SJSA1 (cell line): ENCODE measurements around the gene ARPC5L. TPM values are rescaled to one million over a fixed set of nuclear protein-coding genes. Genes with fewer than 3 reads are reported as not detected.
A peak's percentile ranks its signal among the peaks of the same experiment; 100 is the strongest.

Experiments
- DNase-seq, 2 experiments: peaks; one replicate each; pipeline ENCODE4 v3.0.0-alpha.2; 2015 to 2020; ENCODE audit warnings: low spot score in 2 of 2, low read depth in 1 of 2
- H3K27ac ChIP-seq: fragments of 250-450 bp; sonication (Bioruptor Pico); 2 replicates; pipeline ENCODE4 v1.5.1; 2020; ENCODE audit warnings: mild to moderate bottlenecking, moderate library complexity
- H3K27me3 ChIP-seq: fragments of 250-450 bp; sonication (Bioruptor Pico); replicated peaks from 2 replicates; pipeline ENCODE4 v1.5.1; 2020; ENCODE audit warnings: mild to moderate bottlenecking, moderate library complexity
- H3K36me3 ChIP-seq: fragments of 250-450 bp; sonication (Bioruptor Pico); 2 replicates; pipeline ENCODE4 v1.5.1; 2020; ENCODE audit warnings: mild to moderate bottlenecking
- H3K4me1 ChIP-seq: fragments of 250-450 bp; sonication (Bioruptor Pico); replicated peaks from 2 replicates; pipeline ENCODE4 v1.6.1; 2021; ENCODE audit warnings: mild to moderate bottlenecking
- H3K4me3 ChIP-seq: fragments of 250-450 bp; sonication (Bioruptor Pico); 2 replicates; pipeline ENCODE4 v1.5.1; 2020; ENCODE audit warnings: mild to moderate bottlenecking
- H3K9me3 ChIP-seq: fragments of 250-450 bp; sonication (Bioruptor Pico); replicated peaks from 2 replicates; pipeline ENCODE4 v1.5.1; 2020; ENCODE audit warnings: mild to moderate bottlenecking
- total RNA-seq: library from RNA; depleted of rRNA; stranded (reverse); fragments of >200 nt; shearing (Covaris generic); gene quantifications from 2 replicates; pipeline ENCODE4 v1.2.3, GENCODE V29; 2014; rRNA removed

Gene ARPC5L
- 31.5 and 41.3 TPM in 2 replicates for total RNA-seq

DNA sequence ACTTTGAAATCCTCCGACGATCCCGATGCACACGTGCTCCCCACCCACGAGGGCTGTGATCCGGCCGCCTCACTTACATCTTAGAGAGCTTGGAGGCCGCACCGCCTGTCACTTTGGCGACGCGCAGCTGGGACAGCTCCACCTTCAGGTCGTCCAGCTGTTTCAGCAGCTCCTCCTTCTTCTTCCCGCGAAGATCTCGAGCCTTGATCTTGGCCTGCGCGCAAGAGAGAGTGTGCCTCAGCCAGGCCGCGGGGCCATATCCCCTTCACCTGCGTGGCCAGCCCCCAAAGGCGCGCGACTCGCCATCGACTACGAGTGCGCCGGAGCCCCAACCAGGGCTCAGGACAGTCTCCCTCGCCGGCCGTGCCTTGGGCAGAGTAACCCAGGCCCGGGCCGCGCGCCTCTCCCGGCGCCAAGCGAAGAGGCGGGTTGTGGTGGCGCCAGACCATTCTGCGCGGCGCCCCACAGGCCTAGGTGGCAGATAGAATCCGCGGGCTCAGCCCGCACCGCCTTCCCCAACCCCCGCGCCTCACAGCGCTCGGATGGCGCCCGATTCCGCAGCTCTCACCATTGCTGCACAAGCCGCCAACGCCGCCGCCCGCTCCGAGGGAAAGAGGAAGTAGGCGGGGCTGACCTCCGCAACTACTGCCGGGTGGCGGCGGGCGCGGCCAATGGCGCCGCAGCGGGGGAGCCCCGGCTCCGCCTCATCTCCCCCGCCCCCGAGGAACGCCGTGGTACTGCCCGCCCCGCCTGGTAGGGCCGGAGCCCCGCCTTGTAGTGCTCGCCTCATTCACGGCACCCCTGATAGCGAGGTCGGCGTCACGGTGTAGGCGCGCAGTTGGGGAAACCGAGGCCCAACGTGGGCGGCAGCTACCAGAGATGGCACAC, at the start of gene ARPC5L, which contains the start of gene RPL35:
TSS of gene ARPC5L (plus strand) at position 789 of the 888 bp plus-strand sequence. CDS start 7,161 bp downstream, outside the sequence.
TSS of gene RPL35 (minus strand) at position 616 of the 888 bp plus-strand sequence. CDS start at position 571, 45 bp downstream.
- H3K27ac ChIP-seq, result peak within 1 kb of the TSS; percentile 91
- H3K4me3 ChIP-seq, result peak within 1 kb of the TSS; percentile 90
- peaks cover 52% of the 10 kb centered on the region for H3K36me3 ChIP-seq
- peaks cover 19% of the 10 kb centered on the region for H3K4me1 ChIP-seq
- no peaks in the 10 kb centered on the region for H3K27me3 ChIP-seq
- no peaks in the 10 kb centered on the region for H3K9me3 ChIP-seq
- peak; percentile 92 for DNase-seq

DNA sequence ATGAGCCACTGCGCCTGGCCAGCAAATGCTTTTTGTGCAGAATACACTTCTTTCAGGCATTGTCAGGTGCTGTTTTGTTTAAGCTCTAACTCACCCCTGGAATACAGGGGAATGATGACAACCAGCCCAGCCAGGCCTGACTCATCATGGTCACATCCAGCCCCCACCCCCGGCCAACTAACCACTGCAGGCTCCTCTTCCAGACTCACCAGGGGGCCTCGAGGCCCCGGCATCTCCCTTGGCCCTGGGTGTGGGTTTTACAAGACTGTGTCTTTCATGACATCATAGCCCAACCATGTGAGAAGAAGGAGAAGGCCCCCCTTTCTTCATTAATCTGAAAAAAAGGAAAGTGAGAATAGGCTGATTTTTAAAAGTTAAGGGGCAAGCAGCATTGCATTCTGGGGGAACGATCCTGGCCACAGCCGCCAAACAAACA, 49.5 kb upstream of the ARPC5L start:
- Histone ChIP-seq H3K9me3 (no peaks in the 10 kb centered on the region), H3K4me3 (no peak overlapping the region), H3K27me3 (no peaks in the 10 kb centered on the region), H3K36me3 (no peaks in the 10 kb centered on the region), H3K27ac (peak overlapping the region; percentile 85), H3K4me1 (peaks cover 41% of the 10 kb centered on the region)
- peak; percentile 97 to 98 for DNase-seq

DNA sequence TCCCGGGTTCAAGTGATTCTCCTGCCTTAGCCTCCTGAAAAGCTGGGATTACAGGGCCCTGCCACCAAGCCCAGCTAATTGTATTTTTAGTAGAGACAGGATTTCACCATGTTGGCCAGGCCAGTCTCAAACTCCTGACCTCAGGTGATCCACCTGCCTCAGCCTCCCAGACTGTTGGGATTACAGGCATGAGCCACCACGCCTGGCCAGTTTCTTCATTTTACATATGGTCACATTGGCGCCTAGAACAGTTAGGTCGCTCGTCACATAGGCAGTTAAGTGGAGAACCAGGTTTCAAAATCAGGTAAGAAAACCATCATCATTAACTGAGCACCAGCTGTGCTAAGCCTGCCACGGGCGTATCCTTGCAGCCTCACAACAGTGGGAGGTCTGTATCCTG, 48.9 kb upstream of the ARPC5L start:
- H3K27me3 ChIP-seq, result no peaks in the 10 kb centered on the region
- peak in 1 of 2 experiments; percentile 15 for DNase-seq
- no peak overlapping the region for H3K4me3 ChIP-seq
- H3K36me3 ChIP-seq, result no peaks in the 10 kb centered on the region
- peak overlapping the region; percentile 85 for H3K27ac ChIP-seq
- H3K4me1 ChIP-seq, result peaks cover 42% of the 10 kb centered on the region
- no peaks in the 10 kb centered on the region for H3K9me3 ChIP-seq

DNA sequence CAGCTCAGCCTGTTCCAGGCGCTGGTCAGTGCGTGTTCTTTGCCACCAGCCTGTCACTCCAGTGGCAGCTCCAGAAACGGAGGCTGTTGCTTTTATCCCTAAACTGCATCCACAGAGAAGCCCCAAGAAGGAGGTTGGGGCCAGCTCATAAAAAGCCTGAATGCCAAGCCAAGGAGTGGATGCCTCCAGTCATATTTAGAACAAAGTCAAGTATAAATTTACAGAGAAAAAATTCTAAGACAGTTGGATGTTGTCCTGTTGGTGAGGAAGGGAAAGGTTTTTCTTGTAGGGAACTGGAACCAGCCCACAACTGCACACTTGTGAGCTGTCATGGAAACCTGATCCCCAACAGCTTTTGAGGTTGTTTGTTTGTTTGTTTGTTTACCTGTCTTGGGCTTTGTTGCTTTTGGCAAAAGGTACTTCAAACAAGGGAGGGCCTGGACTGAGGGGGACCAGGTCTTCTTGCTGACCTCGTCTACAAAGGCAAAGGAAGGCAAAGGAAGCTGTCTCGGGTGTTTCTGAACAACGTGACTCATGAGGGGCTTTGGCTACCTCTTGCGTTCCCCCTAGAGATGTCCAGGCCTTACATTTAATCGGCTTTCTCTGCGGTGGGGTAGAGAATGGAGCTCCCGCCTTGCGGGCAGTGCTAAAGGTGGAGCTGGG, 48.3 kb upstream of the ARPC5L start:
- H3K4me3 ChIP-seq, result no peak overlapping the region
- H3K9me3 ChIP-seq, result no peaks in the 10 kb centered on the region
- peaks cover 48% of the 10 kb centered on the region for H3K4me1 ChIP-seq
- H3K27ac ChIP-seq, result peak overlapping the region; percentile 85
- H3K36me3 ChIP-seq, result no peaks in the 10 kb centered on the region
- no peaks in the 10 kb centered on the region for H3K27me3 ChIP-seq
- DNase-seq, result peak in 1 of 2 experiments; percentile 15

DNA sequence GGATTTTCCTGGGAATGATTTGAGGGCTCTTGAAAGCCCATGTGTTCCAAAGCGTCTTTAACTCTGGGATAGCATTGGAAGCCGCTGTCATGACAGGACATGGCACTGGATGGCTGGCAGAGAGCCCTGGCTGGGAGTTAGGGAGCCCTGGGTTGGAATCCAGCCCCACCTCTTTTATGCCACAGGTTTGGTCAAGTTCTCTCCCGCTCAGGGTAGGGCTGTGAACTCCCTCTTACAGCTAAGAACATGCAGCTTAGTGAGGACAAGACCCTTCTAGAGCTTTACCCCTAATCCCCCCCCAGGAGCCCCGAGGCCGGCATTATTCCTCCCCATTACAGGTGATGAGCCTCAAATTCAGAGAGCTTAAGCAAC, 47.8 kb upstream of the ARPC5L start:
- no peaks in the 10 kb centered on the region for H3K27me3 ChIP-seq
- no peak overlapping the region for H3K27ac ChIP-seq
- H3K36me3 ChIP-seq, result no peaks in the 10 kb centered on the region
- DNase-seq, result no peak
- peaks cover 53% of the 10 kb centered on the region for H3K4me1 ChIP-seq
- no peaks in the 10 kb centered on the region for H3K9me3 ChIP-seq
- no peak overlapping the region for H3K4me3 ChIP-seq

DNA sequence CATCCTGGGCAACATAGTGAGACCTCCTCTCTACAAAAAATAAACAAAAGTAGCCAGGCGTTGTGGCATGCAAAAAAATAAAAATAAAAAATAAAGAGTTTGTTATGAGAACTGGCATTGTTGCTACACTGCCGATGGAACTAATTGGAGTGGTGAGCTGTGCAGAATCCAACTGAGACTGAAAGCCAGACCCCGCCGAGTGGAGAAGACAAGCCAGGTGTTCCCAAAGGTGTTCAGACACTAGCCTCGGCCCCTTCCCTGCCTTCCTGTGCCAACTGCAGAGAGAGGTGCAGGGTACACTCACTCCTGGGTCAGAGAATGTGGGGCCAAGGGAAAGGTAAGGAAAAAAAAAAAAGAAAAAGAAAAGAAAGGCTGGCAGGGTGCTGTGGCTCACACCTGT, 46.3 kb upstream of the ARPC5L start:
- Histone ChIP-seq H3K9me3 (no peaks in the 10 kb centered on the region), H3K36me3 (no peaks in the 10 kb centered on the region), H3K4me3 (no peak overlapping the region), H3K27ac (no peak overlapping the region), H3K4me1 (peaks cover 48% of the 10 kb centered on the region), H3K27me3 (no peaks in the 10 kb centered on the region)
- no peak for DNase-seq

DNA sequence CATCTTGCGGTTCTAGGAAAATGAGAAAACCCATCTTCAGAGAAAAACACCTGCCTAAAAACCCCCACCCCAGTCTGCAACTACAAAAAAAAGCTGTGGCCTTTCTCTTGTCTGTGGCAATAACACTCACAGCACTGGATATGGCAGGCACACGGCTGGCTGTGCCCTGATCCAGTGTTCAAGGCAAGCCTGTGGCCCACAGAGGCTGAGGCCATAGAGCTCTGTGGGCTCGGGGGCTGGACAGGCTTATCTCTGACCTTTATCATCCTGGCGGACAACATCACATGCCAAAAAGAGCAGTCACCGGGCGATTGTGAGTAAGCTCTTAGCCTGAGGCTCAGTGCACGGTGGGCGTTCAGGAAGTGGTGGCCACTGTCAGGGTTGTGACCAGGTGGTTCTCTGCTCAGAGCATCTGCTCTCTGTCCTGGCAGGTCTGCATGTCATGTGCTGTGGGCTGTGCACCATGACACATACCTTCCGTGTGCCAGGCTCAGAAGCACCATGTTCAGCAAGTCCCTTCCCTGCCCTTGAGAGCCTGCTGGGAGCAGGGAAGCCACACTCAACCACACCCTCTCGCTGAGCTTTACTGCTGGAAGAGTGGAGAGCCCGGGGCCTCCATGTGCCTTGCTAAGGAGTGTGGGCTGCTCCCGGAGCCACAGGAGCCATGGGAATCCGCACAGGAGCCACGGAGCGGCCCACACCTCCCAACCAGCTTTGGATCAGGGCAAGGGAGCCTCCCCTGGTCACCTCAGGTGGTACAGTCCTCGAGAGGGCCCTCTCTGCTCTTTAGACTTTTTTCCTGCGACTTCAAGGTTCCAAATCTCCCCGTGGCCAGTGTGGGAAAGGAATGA, 43.3 kb upstream of the ARPC5L start:
- peak; percentile 28 to 55 for DNase-seq
- no peaks in the 10 kb centered on the region for H3K36me3 ChIP-seq
- peaks cover 22% of the 10 kb centered on the region for H3K4me1 ChIP-seq
- no peaks in the 10 kb centered on the region for H3K27me3 ChIP-seq
- H3K9me3 ChIP-seq, result no peaks in the 10 kb centered on the region
- H3K4me3 ChIP-seq, result no peak overlapping the region
- no peak overlapping the region for H3K27ac ChIP-seq

DNA sequence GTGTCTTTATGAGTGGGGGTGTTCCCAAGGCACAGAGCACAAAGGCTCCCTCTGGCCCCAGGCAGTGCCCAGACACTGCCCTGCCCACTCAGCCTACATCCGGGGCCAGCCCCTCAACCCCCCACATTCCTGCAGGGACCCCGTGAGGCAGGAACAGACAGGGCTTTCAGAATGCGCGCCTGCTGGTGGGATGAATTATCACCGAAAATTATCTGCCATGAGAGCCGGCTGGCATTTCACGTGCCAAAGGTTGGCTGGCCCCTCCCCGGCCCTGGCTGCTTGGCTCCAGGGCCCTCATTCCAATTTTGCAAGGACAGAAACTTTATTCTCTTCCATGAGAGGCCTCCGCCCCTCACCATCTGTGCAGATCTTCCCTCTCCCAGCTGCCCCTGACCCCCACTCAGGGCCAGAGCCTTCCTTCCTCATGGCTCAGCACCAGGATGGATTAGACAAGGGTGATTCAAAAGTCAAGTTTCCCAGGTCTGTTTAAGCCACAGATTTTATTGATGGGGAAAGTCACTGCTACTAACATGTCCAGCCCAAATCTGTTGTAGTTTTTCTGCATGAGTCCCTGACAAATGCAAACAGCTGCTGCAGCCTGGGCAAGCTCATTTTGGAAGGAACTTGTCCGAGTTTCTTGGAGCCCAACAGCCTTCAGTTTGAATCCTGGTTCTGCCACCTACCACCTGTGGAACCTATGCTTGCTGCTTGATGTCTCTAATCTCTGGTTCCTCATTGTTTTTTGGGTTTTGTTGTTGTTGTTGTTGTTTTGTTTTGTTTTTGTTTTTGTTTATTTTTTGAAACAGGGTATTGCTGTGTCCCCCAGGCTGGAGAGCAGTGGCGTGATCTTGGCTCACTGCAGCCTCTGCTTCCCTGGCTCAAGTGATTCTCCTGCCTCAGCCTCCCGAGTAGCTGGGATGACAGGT, 41.0 kb upstream of the ARPC5L start:
- Histone ChIP-seq H3K4me1 (peaks cover 24% of the 10 kb centered on the region), H3K9me3 (no peaks in the 10 kb centered on the region), H3K36me3 (no peaks in the 10 kb centered on the region), H3K27ac (no peak overlapping the region), H3K4me3 (no peak overlapping the region), H3K27me3 (no peaks in the 10 kb centered on the region)
- no peak for DNase-seq

DNA sequence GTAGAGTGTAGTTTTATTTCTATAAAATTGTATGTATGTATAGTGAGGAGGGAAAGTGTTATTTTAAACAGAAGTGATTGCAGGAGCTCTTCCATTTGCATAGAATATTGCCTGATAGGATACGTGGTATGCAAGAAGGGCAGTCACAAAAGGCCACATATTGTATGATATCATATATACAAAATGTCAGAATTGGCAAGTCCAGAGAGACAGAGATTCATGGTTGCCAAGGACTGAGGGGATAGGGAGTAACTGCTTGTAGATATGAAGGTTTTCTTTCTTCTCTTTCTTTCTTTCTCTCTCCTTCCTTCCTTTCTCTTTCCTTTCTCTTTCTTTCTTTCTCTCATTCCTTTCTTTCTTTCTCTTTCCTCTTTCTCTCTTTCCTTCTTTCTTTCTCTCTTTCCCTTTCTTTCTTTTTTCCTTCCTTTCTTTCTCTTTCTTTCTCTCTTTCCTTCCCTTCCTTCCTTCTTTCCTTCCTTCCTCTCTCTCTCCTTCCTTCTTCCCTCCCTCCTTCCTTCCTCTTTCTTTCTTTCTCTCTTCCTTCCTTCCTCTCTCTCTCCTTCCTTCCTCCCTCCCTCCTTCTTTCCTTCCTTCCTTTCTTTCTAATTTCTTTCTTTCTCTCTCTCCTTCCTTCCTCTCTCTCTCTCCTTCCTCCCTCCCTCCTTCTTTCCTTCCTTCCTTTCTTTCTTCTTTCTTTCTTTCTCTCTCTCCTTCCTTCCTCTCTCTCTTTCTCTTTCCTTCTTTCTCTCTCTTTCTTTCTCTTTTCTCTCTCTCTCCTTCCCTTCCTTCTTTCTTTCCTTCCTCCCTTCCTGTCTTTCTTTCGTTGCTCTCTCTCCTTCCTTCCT, 33.2 kb upstream of the ARPC5L start:
- Histone ChIP-seq H3K4me1 (peaks cover 16% of the 10 kb centered on the region), H3K27ac (no peak overlapping the region), H3K4me3 (no peak overlapping the region), H3K36me3 (no peaks in the 10 kb centered on the region), H3K9me3 (no peaks in the 10 kb centered on the region), H3K27me3 (no peaks in the 10 kb centered on the region)
- DNase-seq, result no peak

DNA sequence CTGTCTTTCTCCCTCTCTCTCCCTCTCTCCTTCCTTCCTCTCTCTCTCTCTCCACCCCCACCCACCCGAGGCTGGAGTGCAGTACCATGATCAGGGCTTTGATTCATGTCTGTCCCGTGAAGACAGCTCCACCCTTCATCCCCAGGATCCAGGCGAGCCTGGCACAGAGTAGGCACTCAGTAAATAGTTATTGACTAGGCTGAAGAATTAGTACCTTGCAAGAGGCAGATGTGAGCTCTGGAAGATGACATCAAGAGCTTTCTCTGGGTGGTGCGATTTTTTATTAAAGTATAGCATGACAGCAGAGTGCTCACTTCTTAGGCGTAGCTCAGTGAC, 32.6 kb upstream of the ARPC5L start:
- no peaks in the 10 kb centered on the region for H3K27me3 ChIP-seq
- DNase-seq, result no peak

DNA sequence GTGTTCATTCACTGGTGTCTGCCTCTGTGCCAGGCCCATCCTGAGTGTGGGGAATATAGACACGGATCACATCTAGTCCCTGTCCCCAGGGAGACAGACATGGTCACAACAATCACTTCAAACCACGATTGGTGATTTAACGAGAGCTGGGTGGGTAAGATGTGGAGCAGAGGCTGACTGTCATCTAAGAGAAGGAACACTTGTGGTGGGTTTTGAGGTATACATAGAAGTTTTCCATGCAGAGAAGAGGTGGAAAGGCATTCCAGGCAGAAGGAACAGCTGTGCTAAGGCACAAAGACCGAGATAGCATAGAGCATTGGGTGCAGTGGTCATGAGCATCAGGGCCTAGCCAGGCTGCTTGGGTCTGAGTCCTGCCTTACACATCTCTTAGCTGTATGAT, 31.3 kb upstream of the ARPC5L start:
- no peaks in the 10 kb centered on the region for H3K36me3 ChIP-seq

More for the DNA sequence above, 32.6 kb upstream of the ARPC5L start:
- no peak overlapping the region for H3K27ac ChIP-seq
- H3K9me3 ChIP-seq, result no peaks in the 10 kb centered on the region
- peaks cover 12% of the 10 kb centered on the region for H3K4me1 ChIP-seq
- no peaks in the 10 kb centered on the region for H3K36me3 ChIP-seq
- H3K4me3 ChIP-seq, result no peak overlapping the region

More for the DNA sequence above, 31.3 kb upstream of the ARPC5L start:
- H3K4me3 ChIP-seq, result no peak overlapping the region
- peaks cover 23% of the 10 kb centered on the region for H3K4me1 ChIP-seq
- no peaks in the 10 kb centered on the region for H3K27me3 ChIP-seq
- DNase-seq, result no peak
- H3K9me3 ChIP-seq, result no peaks in the 10 kb centered on the region
- no peak overlapping the region for H3K27ac ChIP-seq
